GM12892 (cell line): ENCODE results near the gene TAC4.

ENCODE experiments used
- POLR2A ChIP-seq: IDR thresholded peaks from 2 replicates; pipeline ENCODE4 v1.6.1; 2011; ENCODE audit warnings: low read depth, low read length, control low read depth
- POLR2AphosphoS5 ChIP-seq: IDR thresholded peaks from 2 replicates; pipeline ENCODE4 v1.6.1; 2011; ENCODE audit warnings: low read depth, low read length, control low read depth
- TAF1 ChIP-seq: IDR thresholded peaks from 2 replicates; pipeline ENCODE4 v1.6.1; 2011; ENCODE audit warnings: low read depth, mild to moderate bottlenecking, control low read depth, low read length, borderline replicate concordance

DNA sequence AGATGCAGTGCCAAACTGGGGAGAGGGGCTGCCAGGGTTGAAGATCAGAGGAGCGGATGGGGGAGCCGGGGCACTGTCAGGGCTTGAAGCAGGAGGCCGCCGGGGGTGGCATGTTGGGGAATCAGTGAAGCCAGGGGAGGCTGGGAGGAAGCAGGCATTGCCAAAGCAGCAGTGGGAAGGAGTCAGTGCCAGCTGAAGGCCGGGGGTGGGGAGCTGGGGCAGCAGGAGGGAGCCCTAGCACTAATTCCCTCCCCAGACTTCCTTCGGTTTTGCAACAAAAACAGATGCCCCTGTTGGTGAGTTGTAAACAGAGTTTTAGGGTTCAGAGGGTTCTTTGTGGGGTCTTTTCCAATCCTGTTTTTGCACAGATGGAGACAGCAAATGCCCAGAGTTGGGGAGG is 10.9 kb upstream of the TAC4 start:
- no peak for TF ChIP-seq POLR2A
- TF ChIP-seq POLR2AphosphoS5, result no peak
- TF ChIP-seq TAF1, result no peak
